H9 (cell line): ENCODE results near the gene SBF1. TPM values are rescaled to one million over a fixed set of nuclear protein-coding genes. Genes with fewer than 3 reads are reported as not detected.
A peak's percentile ranks its signal among the peaks of the same experiment; 100 is the strongest.

ENCODE experiments used
- DNase-seq: peaks from one replicate; pipeline ENCODE4 v3.0.0-alpha.2; 2017
- H2AFZ ChIP-seq: one replicate; pipeline ENCODE4 v1.6.1; 2013; ENCODE audit warnings: mild to moderate bottlenecking, low read length, control low read depth, moderate library complexity
- H2AK5ac ChIP-seq: 2 replicates; pipeline ENCODE4 v1.6.1; 2013; ENCODE audit warnings: low read length, control low read depth, mixed read lengths; ENCODE audit not compliant: insufficient read length
- H2BK120ac ChIP-seq: one replicate; pipeline ENCODE4 v1.6.1; 2013; ENCODE audit warnings: low read depth, mild to moderate bottlenecking, low read length, control low read depth, inconsistent platforms; ENCODE audit not compliant: poor library complexity, severe bottlenecking
- H2BK12ac ChIP-seq: 2 replicates; pipeline ENCODE4 v1.6.1; 2013; ENCODE audit warnings: low read length, control low read depth, mixed read lengths, low read depth; ENCODE audit not compliant: insufficient read length
- H2BK15ac ChIP-seq: 2 replicates; pipeline ENCODE4 v1.6.1; 2013; ENCODE audit warnings: low read depth, low read length, control low read depth
- H2BK20ac ChIP-seq: one replicate; pipeline ENCODE4 v1.6.1; 2013; ENCODE audit warnings: low read depth, mild to moderate bottlenecking, low read length, control low read depth, inconsistent platforms; ENCODE audit not compliant: poor library complexity, severe bottlenecking
- H2BK5ac ChIP-seq: 2 replicates; pipeline ENCODE4 v1.6.1; 2013; ENCODE audit warnings: low read length, control low read depth, mixed read lengths; ENCODE audit not compliant: insufficient read length
- H3K14ac ChIP-seq: 2 replicates; pipeline ENCODE4 v1.6.1; 2013; ENCODE audit warnings: low read length, control low read depth; ENCODE audit not compliant: insufficient read depth
- H3K18ac ChIP-seq: 2 replicates; pipeline ENCODE4 v1.6.1; 2013; ENCODE audit warnings: low read depth, mild to moderate bottlenecking, mixed read lengths, low read length, control low read depth; ENCODE audit not compliant: insufficient read length
- H3K23ac ChIP-seq: 2 replicates; pipeline ENCODE4 v1.6.1; 2013; ENCODE audit warnings: low read length, control low read depth, mixed read lengths, low read depth; ENCODE audit not compliant: insufficient read length
- H3K23me2 ChIP-seq: 2 replicates; pipeline ENCODE4 v1.6.1; 2013; ENCODE audit warnings: low read depth, mild to moderate bottlenecking, mixed read lengths, low read length, control low read depth; ENCODE audit not compliant: insufficient read length, poor library complexity, severe bottlenecking
- H3K27ac ChIP-seq: 2 replicates; pipeline ENCODE4 v1.5.1; 2013; ENCODE audit warnings: low read length, control low read depth, mixed read lengths, low read depth; ENCODE audit not compliant: insufficient read length
- H3K27me3 ChIP-seq: 2 replicates; pipeline ENCODE4 v1.6.1; 2013; ENCODE audit warnings: low read length, control low read depth, inconsistent platforms; ENCODE audit not compliant: insufficient read depth
- H3K4ac ChIP-seq: 2 replicates; pipeline ENCODE4 v1.6.1; 2013; ENCODE audit warnings: low read depth, mild to moderate bottlenecking, control low read depth, inconsistent platforms, low read length, moderate library complexity
- H3K4me1 ChIP-seq: 2 replicates; pipeline ENCODE4 v1.6.1; 2013; ENCODE audit warnings: low read length, control low read depth, inconsistent platforms; ENCODE audit not compliant: insufficient read depth
- H3K4me2 ChIP-seq: 2 replicates; pipeline ENCODE4 v1.6.1; 2013; ENCODE audit warnings: low read length, control low read depth, mixed read lengths; ENCODE audit not compliant: insufficient read length, insufficient read depth
- H3K56ac ChIP-seq: 2 replicates; pipeline ENCODE4 v1.6.1; 2013; ENCODE audit warnings: low read depth, mild to moderate bottlenecking, mixed read lengths, low read length, control low read depth; ENCODE audit not compliant: insufficient read length
- H3K79me1 ChIP-seq: 2 replicates; pipeline ENCODE4 v1.6.1; 2013; ENCODE audit warnings: low read depth, mild to moderate bottlenecking, moderate library complexity, low read length, control low read depth, inconsistent platforms; ENCODE audit not compliant: insufficient read depth, poor library complexity, severe bottlenecking
- H3K79me2 ChIP-seq: 2 replicates; pipeline ENCODE4 v1.6.1; 2013; ENCODE audit warnings: low read length, control low read depth, inconsistent platforms; ENCODE audit not compliant: insufficient read depth
- H3K9ac ChIP-seq: 2 replicates; pipeline ENCODE4 v1.6.1; 2013; ENCODE audit warnings: low read length, control low read depth, mixed read lengths; ENCODE audit not compliant: insufficient read length; ENCODE audit errors: extremely low read depth
- H3K9me3 ChIP-seq: one replicate; pipeline ENCODE4 v1.6.1; 2013; ENCODE audit warnings: low read depth, low read length, inconsistent platforms; ENCODE audit not compliant: control insufficient read depth
- H3T11ph ChIP-seq: one replicate; pipeline ENCODE4 v1.6.1; 2013; ENCODE audit warnings: mild to moderate bottlenecking, low read length, control low read depth, inconsistent platforms
- H4K20me1 ChIP-seq: one replicate; pipeline ENCODE4 v1.6.1; 2013; ENCODE audit not compliant: control insufficient read depth, insufficient read length, insufficient read depth
- H4K5ac ChIP-seq: 2 replicates; pipeline ENCODE4 v1.6.1; 2013; ENCODE audit warnings: low read depth, mild to moderate bottlenecking, mixed read lengths, low read length, control low read depth; ENCODE audit not compliant: insufficient read length
- H4K8ac ChIP-seq: replicated peaks from 2 replicates; pipeline ENCODE4 v1.6.1; 2013; ENCODE audit warnings: low read length, control low read depth, mixed read lengths, low read depth; ENCODE audit not compliant: insufficient read length
- H4K91ac ChIP-seq: 2 replicates; pipeline ENCODE4 v1.6.1; 2013; ENCODE audit warnings: low read depth, mild to moderate bottlenecking, moderate library complexity, mixed read lengths, low read length, control low read depth; ENCODE audit not compliant: insufficient read length
- H3K27ac Mint-ChIP-seq, 3 experiments: 2 replicates in 2 of 3; 3 replicates in 1 of 3; pipeline ENCODE4 v1.8.0; 2020 to 2021; ENCODE audit warnings: mixed read lengths in 3 of 3, mild to moderate bottlenecking in 1 of 3, moderate library complexity in 1 of 3
- H3K27me3 Mint-ChIP-seq: 2 replicates; pipeline ENCODE4 v1.8.0; 2021; ENCODE audit warnings: low read depth, mild to moderate bottlenecking, moderate library complexity, mixed read lengths
- H3K36me3 Mint-ChIP-seq, 3 experiments: 2 replicates in 2 of 3; 3 replicates in 1 of 3; pipeline ENCODE4 v1.8.0; 2020 to 2021; ENCODE audit warnings: low read depth in 3 of 3, mixed read lengths in 3 of 3; ENCODE audit not compliant: insufficient read depth in 1 of 3
- H3K4me1 Mint-ChIP-seq, 2 experiments: 2 replicates each; pipeline ENCODE4 v1.8.0; 2020; ENCODE audit warnings: mixed read lengths in 2 of 2
- H3K4me3 Mint-ChIP-seq, 2 experiments: 2 replicates in 1 of 2; 3 replicates in 1 of 2; pipeline ENCODE4 v1.8.0; 2020 to 2021; ENCODE audit warnings: mild to moderate bottlenecking in 2 of 2, mixed read lengths in 2 of 2, moderate library complexity in 1 of 2
- H3K9me3 Mint-ChIP-seq, 2 experiments: 2 replicates in 1 of 2; 3 replicates in 1 of 2; pipeline ENCODE4 v1.8.0; 2020; ENCODE audit warnings: mild to moderate bottlenecking in 2 of 2, mixed read lengths in 2 of 2, moderate library complexity in 1 of 2
- CTCF ChIP-seq: fragments of 200-600 bp; sonication (generic); conservative IDR thresholded peaks from 3 replicates; pipeline ENCODE4 v1.8.0; 2021; ENCODE audit warnings: antibody characterized with exemption, mild to moderate bottlenecking
- WGBS: extraction: QIAGEN DNeasy Blood & Tissue Kit; methylation state at CpG from one replicate; pipeline ENCODE4 v1.1.7; 2013; ENCODE audit warnings: missing lambda C conversion rate, low lambda C conversion rate, mixed read lengths; ENCODE audit not compliant: insufficient read length; ENCODE audit errors: extremely low coverage; 5-methylcytosine and 5-hydroxymethylcytosine counted together
- total RNA-seq: library from RNA; stranded (reverse); gene quantifications from 2 replicates; pipeline ENCODE4 v1.2.1, GENCODE V29; 2021

SBF1 gene
- total RNA-seq, 1 experiment from 2014 or later = 69.8 TPM

- Histone ChIP-seq H3K79me1 (no peaks in the 10 kb centered on the region), H2BK20ac (no peak overlapping the region), H3K27me3 (no peaks in the 10 kb centered on the region), H3K23ac (no peak overlapping the region), H3K23me2 (no peaks in the 10 kb centered on the region), H2BK5ac (no peak overlapping the region), H3T11ph (no peak overlapping the region), H2AFZ (no peak overlapping the region), H3K79me2 (no peaks in the 10 kb centered on the region), H3K56ac (no peak overlapping the region), H3K27ac (no peak overlapping the region), H2BK12ac (no peak overlapping the region), H3K9me3 (no peaks in the 10 kb centered on the region), H3K14ac (no peak overlapping the region), H4K91ac (no peak overlapping the region), H3K4ac (no peak overlapping the region), H2AK5ac (no peak overlapping the region), H3K9ac (no peak overlapping the region), H3K18ac (no peak overlapping the region), H2BK15ac (no peak overlapping the region), H4K8ac (no peak overlapping the region), H3K4me2 (no peak overlapping the region), H4K5ac (no peak overlapping the region), H4K20me1 (no peaks in the 10 kb centered on the region), H2BK120ac (no peak overlapping the region), H3K4me1 (no peaks in the 10 kb centered on the region)
- no peak for TF ChIP-seq CTCF
- Mint-ChIP-seq H3K9me3 (no peaks in the 10 kb centered on the region), H3K36me3 (peaks cover 29 to 76% (median 76%) of the 10 kb centered on the region in 3 experiments; a peak in 6 of 7 replicates), H3K27me3 (no peaks in the 10 kb centered on the region), H3K4me3 (no peak overlapping the region), H3K27ac (0 out of 7 replicates have a peak overlapping the region, but pooled peaks of 1 of the 3 experiments have one; percentile 34), H3K4me1 (no peaks in the 10 kb centered on the region)
- WGBS = no CpG with 5 or more reads among the region's 14 CpGs
- no peak for DNase-seq
These were observed 52.8 kb downstream of the SBF1 start for GRCh38 chr22:50422046-50422445.
